GM04504 (cell line): ENCODE data around the gene ANKIB1.

Experiments used
- DNase-seq: peaks from one replicate; pipeline ENCODE4 v3.0.0-alpha.2; 2012; ENCODE audit warnings: low read depth

ANKIB1 gene

GRCh38 chr7:92448205-92448747, 202.5 kb downstream of the ANKIB1 start:
- peak; percentile 14 for DNase-seq
